ELR (cell line): ENCODE results near the gene CABLES2.
"Not testable (repeated sequence)": the region's sequence is repeated elsewhere in the genome, so short reads cannot be mapped to it uniquely, and the experiment has no call there.

Experiments
- DNase-seq: peaks from one replicate; pipeline ENCODE4 v3.0.0-alpha.2; 2015; ENCODE audit warnings: low read depth

CABLES2 gene

DNA sequence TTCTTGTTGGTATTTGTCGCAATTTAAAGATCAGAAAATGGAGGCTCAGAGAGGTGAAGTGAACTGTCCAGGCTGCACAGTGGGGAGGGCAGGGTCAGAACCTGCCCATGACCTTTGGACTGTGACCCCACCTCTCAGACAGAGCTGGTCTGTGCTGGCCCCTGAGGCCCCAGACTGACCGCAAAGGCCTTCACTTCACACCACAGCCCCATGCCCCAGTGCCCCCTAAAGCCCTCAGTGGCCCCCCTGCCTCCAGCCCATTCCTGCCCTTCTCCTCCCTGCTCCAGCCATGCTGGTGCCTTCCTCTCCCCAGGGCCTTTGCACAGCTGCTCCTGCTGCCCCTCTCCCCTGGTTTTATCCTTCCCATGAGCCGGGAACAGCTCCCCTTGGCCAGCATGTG is 29.6 kb upstream of the CABLES2 start:
- no peak for DNase-seq

DNA sequence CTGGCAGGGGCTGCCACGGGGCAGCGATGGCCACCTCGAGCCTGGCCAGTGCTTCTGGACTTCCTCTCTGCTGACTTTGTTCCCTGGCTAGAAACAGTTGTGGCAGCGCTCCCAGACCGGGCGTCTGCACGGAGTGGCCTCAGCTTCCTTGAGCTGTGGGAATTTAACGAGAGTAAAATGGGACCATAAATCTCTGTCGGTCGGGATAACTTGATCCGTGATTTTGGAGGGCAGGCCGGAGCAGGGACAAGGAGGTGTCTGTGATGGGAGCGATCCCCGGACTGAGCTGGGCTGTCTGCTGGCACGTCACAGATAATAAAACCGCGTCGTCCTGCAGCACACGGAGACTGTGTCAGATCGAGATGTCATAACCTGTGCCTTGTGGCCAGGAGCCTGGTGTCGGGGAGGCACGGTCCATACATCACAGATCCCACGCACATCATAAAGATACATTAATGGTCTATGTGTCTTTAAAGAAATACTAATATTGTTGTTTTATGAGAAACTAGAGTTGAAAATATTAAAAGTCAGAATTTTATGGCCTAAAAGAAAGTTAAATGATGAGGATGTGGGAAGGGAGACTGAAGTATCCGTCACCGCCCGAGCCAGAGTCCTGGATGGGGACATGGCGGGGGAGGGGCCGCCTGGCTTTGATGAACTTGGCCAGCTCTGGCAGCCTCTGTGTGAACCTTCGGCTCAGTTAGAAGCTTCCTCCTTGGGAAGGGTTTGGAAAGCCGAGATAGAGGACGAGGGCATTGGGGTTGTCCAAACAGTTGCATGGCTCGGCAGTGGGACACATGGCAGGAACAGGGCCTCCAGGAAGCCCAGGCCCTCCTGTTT is 26.8 kb upstream of the CABLES2 start:
- no peak for DNase-seq

DNA sequence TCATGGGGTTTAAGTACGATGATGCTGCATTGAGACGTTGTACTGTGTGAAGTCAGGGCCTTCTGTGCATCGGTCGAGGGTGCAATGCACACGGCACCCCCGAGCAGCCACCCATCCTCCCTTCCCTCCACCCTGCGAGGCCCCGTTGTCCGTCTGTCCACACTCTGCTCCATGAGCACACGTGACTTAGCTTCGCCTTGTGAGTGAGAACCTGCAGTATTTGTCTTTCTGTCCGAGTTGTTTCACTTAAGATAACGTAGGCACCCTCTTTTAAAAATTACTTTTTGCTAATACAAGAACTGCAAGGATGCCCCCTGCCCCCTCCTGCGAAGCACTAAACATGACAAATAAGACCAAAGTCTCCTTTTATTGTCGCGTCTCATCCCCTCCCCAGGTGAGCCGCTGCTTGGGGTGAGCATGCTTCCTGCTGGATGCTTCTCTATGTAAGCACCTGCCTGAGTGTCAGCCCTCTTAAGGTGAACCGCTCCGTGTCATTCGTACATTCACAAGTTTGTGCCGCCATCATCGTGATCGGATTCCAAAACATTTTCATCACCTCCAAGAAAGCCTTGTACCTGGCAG is 23.9 kb upstream of the CABLES2 start:
- no peak for DNase-seq

DNA sequence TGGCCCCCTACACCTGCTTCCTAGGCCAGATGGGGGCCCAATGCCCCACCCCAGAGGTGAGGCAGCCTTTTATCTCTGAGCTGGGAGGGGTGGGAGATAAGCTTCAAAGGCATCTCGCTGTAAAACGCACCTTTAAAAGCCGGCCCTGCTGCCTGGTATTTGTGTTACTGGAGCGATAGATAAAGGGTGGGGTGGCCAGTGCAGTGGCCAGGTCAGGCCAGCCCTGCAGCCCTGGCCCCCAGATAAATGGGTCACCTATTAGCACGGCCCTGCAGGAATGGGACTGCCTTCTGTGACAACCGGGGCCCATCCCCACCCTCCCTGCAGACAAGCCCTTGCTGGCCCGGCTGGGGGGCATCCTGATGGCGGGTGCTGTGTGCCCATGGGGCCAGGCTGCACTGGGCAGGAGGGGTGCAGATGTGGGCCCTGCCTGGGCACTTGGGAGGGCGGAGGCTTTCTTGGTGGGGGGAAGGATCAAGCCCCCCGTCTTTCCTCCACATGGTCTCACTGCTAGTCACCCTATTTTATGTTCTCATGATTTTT is 23.3 kb upstream of the CABLES2 start:
- no peak for DNase-seq

DNA sequence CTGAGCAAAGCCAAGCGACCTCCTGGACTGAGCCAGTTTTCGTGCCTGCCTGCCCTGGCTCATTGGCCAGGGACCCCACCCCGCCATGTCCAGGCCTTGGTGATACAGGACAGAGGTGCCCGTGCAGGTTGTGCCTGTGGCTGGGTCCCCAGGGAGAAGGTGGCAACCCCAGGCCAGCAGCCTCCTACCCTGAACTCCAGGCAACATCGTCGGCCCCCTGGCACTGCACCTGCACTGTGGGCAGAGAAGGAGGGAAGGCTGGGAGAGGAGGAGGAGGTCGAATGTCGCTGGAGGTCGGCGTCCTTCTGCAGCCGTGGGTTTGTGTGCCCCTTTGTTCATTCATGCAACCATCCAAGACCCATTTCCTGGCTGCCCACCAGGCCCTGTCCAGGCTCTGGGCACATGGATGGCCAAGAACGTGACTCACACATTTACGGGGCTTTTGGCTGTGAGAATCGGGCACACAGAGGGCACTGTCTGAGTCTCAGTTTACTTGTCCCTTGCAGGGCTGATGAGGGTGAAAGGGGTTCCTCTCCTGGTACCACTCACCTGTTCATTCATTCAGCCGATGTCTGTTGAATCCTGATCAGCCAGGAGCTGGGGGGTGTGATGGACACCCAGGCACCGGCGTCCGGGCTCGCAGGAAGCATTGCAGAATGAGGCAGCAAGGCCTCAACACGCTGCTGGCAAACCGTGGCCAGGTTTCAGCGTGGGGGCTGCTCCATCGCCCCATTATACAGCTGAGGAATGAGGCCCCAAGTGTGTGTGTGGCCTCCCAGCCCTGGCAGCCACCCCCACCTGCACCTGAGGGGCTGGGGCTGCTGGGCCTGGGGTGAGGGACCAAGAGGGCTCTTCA is 22.6 kb upstream of the CABLES2 start:
- DNase-seq, result no peak

DNA sequence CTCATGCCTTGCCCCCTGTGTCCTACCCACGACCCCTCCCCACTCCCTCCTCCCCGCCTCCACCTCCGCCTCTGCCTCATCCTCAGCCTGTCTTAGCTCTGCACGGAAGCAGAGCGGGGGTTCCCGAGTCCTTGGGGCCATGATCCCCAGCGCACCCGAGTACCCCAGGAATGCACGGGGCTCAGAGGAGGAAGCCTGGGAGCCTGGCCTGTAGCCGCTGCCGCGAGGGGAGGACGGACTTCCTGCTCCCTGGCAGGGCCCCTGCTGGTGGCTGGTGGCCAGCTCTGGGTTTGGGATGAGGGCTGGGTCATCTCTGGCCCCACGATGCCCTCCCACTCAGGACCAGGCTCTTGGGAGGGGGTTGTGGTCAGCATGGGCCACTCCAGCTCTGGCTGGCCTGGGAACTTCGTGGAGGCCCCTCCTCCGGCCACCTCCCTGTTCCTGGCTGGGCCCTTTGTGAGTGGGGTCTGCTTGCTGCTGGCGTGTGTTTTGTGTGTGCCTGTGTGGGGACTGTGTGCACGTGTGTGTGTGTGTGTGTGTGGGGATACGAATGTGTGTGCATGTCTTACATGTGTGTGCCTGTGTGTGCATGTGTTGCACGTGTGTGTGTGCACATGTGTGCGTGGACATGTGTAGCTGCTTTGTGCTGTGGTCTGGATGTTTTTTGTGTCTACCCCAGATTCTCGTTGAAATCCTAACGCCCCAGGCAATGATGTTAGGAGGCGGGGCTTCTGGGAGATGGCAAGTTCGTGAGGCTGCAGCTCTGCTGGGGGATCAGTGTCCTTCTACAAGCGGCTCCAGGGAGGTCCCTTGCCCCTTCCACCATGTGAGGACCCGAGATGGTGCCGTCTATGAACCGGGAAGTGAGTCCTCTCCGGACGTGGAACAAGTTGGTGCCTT is 21.6 kb upstream of the CABLES2 start:
- no peak for DNase-seq

DNA sequence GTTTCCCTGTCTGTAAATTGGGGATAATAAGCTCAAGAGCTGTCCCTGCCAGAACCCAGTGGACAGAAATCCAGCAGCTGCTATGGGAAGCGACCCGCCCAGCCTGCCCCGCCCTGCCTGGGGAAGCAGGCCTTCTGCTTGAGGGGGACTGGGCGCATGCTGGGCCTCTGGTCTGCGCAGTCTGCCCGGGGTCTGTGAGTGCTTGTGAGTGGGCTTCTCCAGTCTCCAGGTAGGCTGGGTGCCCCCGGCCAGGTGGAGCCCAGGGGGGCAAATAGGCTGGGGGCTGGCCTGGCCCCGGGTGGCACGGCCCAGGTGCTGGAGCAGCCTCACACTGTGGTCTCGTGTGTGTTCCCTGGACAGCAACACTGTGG is 20.9 kb upstream of the CABLES2 start:
- DNase-seq, result no peak

DNA sequence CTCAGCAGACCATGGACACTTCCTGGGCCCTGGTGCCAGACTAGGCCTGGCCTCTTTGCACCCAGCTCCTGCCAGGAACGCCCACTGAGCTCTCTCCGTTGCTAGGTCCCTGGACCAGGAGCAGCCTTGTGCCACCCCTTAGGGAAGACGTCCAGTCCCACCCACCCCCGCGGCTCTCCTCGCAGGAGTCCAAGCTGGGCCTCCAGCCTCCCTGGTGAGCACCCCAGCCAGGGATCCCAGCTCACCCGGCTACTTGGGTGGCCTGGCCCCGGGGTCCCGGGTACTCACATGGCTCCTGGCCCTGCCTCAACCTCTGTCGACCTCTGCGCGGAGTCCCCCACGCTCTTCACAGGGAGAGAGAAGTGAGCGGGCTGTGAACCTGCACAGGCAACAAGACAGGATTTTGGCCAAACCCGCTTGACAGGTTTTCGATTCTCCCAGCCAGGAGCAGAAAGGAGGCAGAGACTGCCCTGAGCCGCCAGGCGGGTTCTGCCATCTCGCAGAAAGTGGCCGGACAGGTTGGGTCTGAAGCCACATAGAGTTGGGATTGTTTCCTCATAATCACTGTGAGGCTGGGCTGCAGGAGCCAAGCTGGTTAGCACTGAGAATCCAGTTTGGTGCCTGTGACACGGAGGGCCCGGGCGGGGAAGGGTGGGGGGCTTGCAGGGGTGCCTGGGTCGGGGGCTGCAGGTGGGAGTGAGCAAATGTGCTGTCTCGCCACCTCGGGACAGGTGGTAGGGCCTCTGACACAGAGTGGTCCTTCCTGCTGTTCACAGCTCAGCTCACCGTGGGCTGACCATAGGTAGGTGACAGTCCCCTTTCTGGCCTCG is 20.3 kb upstream of the CABLES2 start, which contains the start of gene RBBP8NL:
Gene RBBP8NL, minus strand, starts transcription at position 368 of the 830 bp plus-strand sequence. CDS start 7,892 bp downstream, outside the sequence.
- no peak for DNase-seq

DNA sequence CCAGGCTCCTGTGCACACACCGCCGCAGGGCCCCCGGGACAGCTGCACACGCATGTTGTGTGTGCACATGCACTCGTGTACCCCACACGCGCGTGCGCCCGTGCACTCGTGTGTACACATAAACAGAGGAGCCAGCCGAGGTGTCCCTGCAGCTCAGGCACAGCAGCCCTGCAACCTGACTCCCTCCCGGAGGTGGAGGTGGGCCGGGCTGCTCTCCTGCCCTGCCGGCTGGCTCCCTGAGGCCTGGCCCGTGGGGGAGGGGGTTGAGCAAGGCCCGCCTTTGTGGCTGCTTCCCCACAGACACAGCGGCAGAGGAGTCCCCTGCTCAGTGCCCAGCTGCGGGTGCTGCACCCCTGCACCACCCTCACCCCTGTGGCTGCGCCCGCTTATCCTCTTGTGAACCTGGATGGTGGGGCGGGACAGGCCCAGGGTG is 19.6 kb upstream of the CABLES2 start:
- DNase-seq, result no peak

DNA sequence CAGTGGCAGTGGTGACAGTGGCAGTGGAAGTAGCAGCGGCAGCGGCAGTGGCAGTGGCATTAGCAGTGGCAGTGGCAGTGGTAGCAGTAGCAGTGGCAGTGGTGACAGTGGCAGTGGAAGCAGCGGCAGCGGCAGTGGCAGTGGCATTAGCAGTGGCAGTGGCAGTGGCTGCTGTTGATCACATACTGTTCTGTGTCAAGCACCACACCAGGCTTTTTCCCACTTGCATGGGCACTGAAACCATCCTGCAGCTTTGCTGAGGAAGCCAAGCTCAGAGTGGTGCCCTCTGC is 18.9 kb upstream of the CABLES2 start:
- DNase-seq, result not testable (repeated sequence)

DNA sequence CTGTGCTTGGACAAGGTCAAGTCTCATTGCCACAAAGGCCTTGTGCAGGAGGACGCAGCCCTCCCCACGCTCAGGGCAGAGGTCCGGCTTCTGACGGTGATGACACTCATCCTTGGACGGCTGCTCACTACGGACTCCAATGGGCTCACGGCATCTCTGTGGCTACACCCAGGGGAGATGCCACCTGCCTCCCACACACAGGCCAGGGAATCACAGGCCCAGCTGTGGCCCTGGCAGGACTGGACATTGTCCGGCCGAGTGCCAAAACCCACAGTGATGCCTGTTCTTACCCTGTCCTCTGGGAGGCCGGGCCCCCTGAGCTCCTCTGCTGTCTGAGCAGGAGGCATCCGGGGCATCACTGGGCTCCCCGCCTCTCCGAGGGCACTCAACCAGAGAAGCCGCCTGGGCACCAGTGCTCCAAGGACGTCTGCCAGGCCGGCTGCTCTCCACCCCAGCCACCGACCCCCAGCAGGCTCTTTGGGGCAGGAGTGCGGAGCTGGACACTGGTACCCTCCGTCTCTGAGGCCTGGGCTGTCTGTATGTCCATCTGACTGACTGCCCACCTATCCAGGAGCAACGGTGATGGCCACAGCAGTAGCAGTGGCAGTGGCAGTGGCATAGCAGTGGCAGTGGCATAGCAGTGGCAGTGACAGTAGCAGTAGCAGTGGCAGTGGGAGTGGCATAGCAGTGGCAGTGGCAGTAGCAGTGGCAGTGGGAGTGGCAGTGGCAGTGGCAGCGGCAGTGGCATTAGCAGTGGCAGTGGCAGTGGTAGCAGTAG is 18.4 kb upstream of the CABLES2 start:
- DNase-seq, result no peak

DNA sequence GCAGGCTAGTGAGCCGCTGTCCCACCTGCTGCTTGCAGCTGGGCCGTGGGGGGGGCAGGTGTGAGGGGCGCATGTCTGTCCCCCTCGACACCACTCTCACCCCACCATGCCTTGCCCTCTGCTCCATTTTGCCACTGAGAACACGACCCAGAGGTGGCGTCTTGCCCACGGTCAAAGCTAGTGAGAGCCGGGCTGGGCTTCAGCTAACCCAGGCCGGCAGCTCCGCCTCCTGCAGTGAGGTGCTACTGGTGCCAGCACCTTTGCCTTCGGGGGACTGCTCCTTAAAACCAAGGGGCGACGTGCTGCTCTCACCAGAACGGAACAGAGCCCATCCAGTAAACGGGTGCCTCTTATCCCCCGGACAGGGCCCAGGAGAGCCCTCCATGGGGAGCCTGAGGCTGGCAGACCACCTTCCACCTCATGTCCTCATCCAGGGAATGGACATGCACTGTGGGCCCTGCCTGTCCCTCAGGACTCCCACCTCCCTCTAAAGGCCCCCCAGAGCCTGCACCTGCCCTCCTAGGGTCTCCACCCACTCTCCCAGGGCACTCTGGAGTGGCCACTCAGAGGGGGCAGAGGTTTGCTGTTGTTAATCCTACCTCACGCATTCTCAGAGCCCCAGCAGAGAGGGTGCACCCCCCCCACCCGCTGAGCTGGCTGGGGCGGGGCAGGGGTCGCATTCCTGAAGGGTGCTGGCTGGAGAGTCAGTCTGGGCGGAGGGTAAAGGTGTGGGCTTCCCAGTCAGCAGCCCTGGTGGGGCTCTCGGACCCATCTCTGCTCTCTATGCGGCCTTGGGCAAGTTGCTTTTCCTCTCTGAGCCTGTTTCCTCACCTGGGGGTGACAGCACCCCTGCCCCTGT is 17.4 kb upstream of the CABLES2 start:
- DNase-seq, result no peak

DNA sequence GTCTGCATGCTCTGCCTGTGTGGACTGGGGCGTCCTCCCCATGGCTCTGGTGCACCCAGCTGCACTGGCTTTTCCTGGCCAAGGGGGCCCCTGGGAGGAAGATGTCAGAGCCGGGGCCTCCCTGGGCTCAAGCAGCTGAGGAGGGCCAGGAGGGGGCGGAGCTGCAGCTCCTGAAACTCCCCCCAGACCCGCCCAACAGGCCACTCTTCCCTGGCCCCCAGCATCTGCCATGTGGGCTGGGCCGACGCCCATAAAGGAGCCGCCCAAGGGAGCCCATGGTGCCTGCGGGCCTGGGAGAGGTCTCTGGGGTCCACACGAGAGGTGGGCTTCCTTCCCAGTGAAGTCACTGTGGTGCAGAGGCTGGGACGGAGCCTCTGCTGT is 16.2 kb upstream of the CABLES2 start:
- DNase-seq, result no peak

DNA sequence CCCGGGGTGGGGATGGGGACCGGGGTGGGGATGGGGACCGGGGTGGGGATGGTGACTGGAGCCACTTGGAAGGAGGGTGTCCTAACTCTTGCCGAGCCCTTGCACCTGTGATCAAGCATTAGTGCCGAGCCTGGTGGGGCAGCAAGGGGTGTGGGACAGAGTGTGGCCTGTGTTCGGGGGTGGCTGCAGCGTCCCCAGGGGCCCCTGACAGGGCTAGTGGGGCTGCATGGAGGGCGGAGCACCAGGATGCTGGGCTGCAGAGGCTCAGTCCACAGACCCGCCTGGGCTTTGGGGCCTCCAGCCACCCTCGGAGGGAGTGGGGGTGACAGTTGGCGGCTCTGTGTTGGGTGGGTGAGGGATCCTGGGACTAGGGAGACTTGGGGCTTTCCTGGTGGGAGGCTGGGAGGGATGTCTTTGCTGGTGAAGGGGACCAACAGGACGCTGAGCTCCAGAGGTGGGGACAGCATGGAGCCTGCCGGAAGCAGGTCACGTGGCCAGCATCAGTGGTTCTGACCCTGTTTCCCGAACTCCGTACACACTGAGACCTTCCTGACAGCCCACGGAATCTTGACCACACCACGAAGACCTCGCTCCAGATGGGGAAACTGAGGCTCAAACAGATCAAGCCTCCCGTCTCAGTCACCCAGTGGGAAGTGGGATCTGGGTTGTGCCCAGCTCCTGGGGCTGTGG is 15.7 kb upstream of the CABLES2 start:
- no peak for DNase-seq

DNA sequence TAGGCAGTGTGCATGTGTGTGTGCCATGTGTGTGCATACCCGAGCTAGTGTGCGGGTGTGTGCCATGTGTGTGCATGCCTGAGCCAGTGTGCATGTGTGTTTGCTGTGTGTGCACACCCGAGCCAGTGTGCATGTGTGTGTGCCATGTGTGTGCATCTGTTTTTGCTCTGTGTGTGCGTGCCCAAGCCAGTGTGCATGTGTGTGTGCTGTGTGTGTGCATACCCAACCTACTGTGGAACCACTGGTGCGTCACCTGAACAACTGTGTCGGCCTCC is 14.6 kb upstream of the CABLES2 start:
- no peak for DNase-seq

DNA sequence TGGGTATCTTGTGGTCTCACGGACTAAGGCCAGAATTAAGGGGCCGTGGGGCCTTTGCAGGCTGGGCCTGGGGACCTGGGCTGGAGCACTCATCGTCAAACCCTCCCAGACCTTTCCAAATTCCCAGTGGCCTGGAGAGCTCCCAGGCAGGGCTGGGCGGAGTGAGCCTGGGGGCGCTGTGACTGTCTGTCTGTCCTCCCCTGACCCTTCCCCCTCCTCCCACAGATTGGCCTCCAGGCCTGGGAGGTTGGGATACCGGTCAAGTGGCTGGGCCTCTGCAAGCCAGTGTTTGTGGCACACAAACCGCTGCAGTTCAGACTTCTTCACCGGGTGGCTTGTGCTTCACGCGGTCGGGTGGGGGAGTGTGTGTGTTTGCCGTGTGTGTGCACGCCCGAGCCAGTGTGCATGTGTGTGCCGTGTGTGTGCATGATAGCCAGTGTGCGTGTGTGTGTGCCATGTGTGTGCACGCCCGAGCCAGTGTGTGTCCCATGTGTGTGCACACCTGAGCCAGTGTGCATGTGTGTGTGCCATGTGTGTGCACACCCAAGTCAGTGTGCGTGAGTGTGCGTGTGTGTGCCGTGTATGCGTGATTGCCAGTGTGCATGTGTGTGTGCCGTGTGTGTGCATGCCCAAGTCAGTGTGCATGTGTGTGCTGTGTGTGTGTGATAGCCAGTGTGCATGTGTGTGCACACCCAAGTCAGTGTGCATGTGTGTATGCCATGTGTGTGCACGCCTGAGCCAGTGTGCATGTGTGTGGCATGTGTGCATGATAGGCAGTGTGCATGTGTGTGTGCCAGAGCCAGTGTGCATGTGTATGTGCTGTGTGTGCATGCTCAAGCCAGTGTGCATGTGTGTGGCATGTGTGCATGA is 14.0 kb upstream of the CABLES2 start:
- no peak for DNase-seq

DNA sequence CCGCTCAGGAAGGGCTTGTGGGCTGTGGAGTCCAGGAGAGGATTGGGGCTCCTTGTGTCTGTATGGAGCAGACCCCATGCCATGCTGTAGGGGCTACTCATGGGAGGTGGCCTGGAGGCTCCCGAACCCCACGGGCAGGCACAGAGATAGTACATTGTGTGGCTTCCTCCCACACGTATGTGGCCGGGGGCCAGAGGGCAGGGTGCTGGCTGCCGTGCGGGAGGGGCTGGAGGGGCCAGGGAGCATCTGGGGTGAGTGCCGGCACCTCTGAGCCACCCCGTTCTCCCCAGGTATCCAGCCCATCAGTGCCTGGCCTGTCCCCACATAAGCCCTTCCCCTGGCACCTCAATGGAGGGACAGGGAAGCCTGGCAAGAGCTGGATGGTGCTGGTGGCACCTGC is 12.7 kb upstream of the CABLES2 start:
- no peak for DNase-seq
